HepG2 (cell line): ENCODE measurements around the gene JADE2. TPM values are rescaled to one million over a fixed set of nuclear protein-coding genes. Genes with fewer than 3 reads are reported as not detected.
A peak's percentile ranks its signal among the peaks of the same experiment; 100 is the strongest.

ENCODE experiments used
- BRCA1 ChIP-seq: sonication (generic); formaldehyde crosslinking; IDR thresholded peaks from 2 replicates; pipeline ENCODE4 v1.4.0; 2020; ENCODE audit warnings: missing genetic modification reagents
- ELF4 ChIP-seq: sonication (generic); formaldehyde crosslinking; IDR thresholded peaks from 2 replicates; pipeline ENCODE4 v1.5.0; 2020; ENCODE audit warnings: missing genetic modification reagents, mild to moderate bottlenecking, moderate library complexity, borderline replicate concordance
- GABPA ChIP-seq, 2 experiments: IDR thresholded peaks; 2 replicates each; pipeline ENCODE4 v1.6.1; 2011 to 2016; ENCODE audit warnings: low read depth in 2 of 2, low read length in 1 of 2, missing biosample characterization in 1 of 2, missing genetic modification characterization in 1 of 2
- HDAC1 ChIP-seq: sonication (generic); formaldehyde crosslinking; IDR thresholded peaks from 2 replicates; pipeline ENCODE4 v1.5.1; 2020; ENCODE audit warnings: mild to moderate bottlenecking, missing genetic modification reagents
- IRX3 ChIP-seq: sonication (generic); formaldehyde crosslinking; IDR thresholded peaks from 2 replicates; pipeline ENCODE4 v1.8.1; 2023; ENCODE audit warnings: mild to moderate bottlenecking, low read depth, missing genetic modification reagents, borderline replicate concordance
- NFKBIZ ChIP-seq: IDR thresholded peaks from 2 replicates; pipeline ENCODE4 v1.6.1; 2018; ENCODE audit warnings: missing genetic modification reagents, missing compliant biosample characterization
- PAXIP1 ChIP-seq: sonication (generic); formaldehyde crosslinking; conservative IDR thresholded peaks from 2 replicates; pipeline ENCODE4 v1.4.0; 2020; ENCODE audit warnings: mild to moderate bottlenecking, missing genetic modification reagents, moderate library complexity
- POGZ ChIP-seq: sonication (generic); formaldehyde crosslinking; IDR thresholded peaks from 2 replicates; pipeline ENCODE4 v1.4.0; 2020; ENCODE audit warnings: mild to moderate bottlenecking, missing genetic modification reagents
- RARA ChIP-seq: IDR thresholded peaks from 2 replicates; pipeline ENCODE4 v1.6.1; 2016; ENCODE audit warnings: missing genetic modification reagents, missing compliant biosample characterization
- SRY ChIP-seq: sonication (generic); formaldehyde crosslinking; IDR thresholded peaks from 2 replicates; pipeline ENCODE4 v1.8.0; 2022; ENCODE audit warnings: mild to moderate bottlenecking, missing genetic modification reagents
- ZNF225 ChIP-seq: sonication (generic); formaldehyde crosslinking; IDR thresholded peaks from 2 replicates; pipeline ENCODE4 v1.4.0; 2020; ENCODE audit warnings: mild to moderate bottlenecking, missing genetic modification reagents
- ZNF33A ChIP-seq: sonication (generic); formaldehyde crosslinking; IDR thresholded peaks from 2 replicates; pipeline ENCODE4 v1.5.1; 2020; ENCODE audit warnings: missing genetic modification reagents, mild to moderate bottlenecking, moderate library complexity, borderline replicate concordance
- ZNF432 ChIP-seq: sonication (generic); formaldehyde crosslinking; IDR thresholded peaks from 2 replicates; pipeline ENCODE4 v1.5.0; 2020; ENCODE audit warnings: missing genetic modification reagents, mild to moderate bottlenecking, borderline replicate concordance
- ZNF530 ChIP-seq: sonication (generic); formaldehyde crosslinking; IDR thresholded peaks from 2 replicates; pipeline ENCODE4 v1.5.0; 2020; ENCODE audit warnings: low read depth, mild to moderate bottlenecking, missing genetic modification reagents
- ZNF576 ChIP-seq: sonication (generic); formaldehyde crosslinking; IDR thresholded peaks from 2 replicates; pipeline ENCODE4 v1.4.0; 2020; ENCODE audit warnings: mild to moderate bottlenecking, missing genetic modification reagents
- ZNF616 ChIP-seq: sonication (generic); formaldehyde crosslinking; IDR thresholded peaks from 2 replicates; pipeline ENCODE4 v1.5.0; 2020; ENCODE audit warnings: low read depth, mild to moderate bottlenecking, missing genetic modification reagents
- ZNF674 ChIP-seq: sonication (generic); formaldehyde crosslinking; IDR thresholded peaks from 2 replicates; pipeline ENCODE4 v1.5.0; 2020; ENCODE audit warnings: low read depth, mild to moderate bottlenecking, missing genetic modification reagents
- ZNF691 ChIP-seq: sonication (generic); formaldehyde crosslinking; IDR thresholded peaks from 2 replicates; pipeline ENCODE4 v1.4.0; 2020; ENCODE audit warnings: missing genetic modification reagents, low read depth, mild to moderate bottlenecking, borderline replicate concordance
- polyA plus RNA-seq, 8 experiments: library from polyadenylated mRNA; depleted of rRNA in 3 of 8; stranded (reverse) in 7 of 8; unstranded in 1 of 8; fragments of >200 nt; fragmentation: Illumina TruSeq in 4 of 8; extraction: Trizol in 4 of 8; gene quantifications; 2 replicates each; pipeline versions ENCODE4 v1.2.1 to v1.2.3, GENCODE V29; 2011 to 2016; ENCODE audit warnings: low read depth in 4 of 8, missing spikeins in 1 of 8, mixed read lengths in 1 of 8; ENCODE audit not compliant: insufficient read depth in 1 of 8
- total RNA-seq, 5 experiments: library from RNA; depleted of rRNA; stranded (reverse); fragments of >200 nt; fragmentation: Illumina TruSeq; extraction: Trizol; gene quantifications; 2 replicates each; pipeline ENCODE4 v1.2.3, GENCODE V29; 2016; ENCODE audit warnings: low read depth in 1 of 5
- TF ChIP-seq, protein P1 (sequence below): sonication (generic); formaldehyde crosslinking; IDR thresholded peaks from 2 replicates; pipeline ENCODE4 v1.4.0; 2020; ENCODE audit warnings: missing genetic modification reagents, borderline replicate concordance
- TF ChIP-seq, protein P2 (sequence below): IDR thresholded peaks from 2 replicates; pipeline ENCODE4 v1.6.1; 2016; ENCODE audit warnings: mild to moderate bottlenecking

Gene JADE2
- total and polyA plus RNA-seq, 2 of the 13 experiments (the other 11 are each of a cell fraction or from before 2014, with no cell fraction given) = 7.5 to 15.1 TPM

- no peak for TF ChIP-seq GABPA (IDR thresholded peaks at IDR 0.05; ENCODE audit: low read depth, low read length)
- TF ChIP-seq GABPA (CRISPR knock-in tag; IDR thresholded peaks at IDR 0.05; ENCODE audit: low read depth) = peak; percentile 59
- no peak for TF ChIP-seq ZNF691 (CRISPR knock-in tag)
- TF ChIP-seq PAXIP1 (CRISPR knock-in tag) = 0 out of 2 replicates have a peak, but pooled peaks have one; percentile 10
- no peak for TF ChIP-seq ZNF33A (CRISPR knock-in tag)
- TF ChIP-seq, protein P1, sequence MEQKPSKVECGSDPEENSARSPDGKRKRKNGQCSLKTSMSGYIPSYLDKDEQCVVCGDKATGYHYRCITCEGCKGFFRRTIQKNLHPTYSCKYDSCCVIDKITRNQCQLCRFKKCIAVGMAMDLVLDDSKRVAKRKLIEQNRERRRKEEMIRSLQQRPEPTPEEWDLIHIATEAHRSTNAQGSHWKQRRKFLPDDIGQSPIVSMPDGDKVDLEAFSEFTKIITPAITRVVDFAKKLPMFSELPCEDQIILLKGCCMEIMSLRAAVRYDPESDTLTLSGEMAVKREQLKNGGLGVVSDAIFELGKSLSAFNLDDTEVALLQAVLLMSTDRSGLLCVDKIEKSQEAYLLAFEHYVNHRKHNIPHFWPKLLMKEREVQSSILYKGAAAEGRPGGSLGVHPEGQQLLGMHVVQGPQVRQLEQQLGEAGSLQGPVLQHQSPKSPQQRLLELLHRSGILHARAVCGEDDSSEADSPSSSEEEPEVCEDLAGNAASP = 0 out of 2 replicates have a peak, but pooled peaks have one; percentile 7
- TF ChIP-seq SRY (CRISPR knock-in tag) = no peak; the same call in 1 of the 2 replicates
- peak; percentile 11; the same call in 1 of the 2 replicates for TF ChIP-seq RARA
- TF ChIP-seq POGZ (CRISPR knock-in tag) = 0 out of 2 replicates have a peak, but pooled peaks have one; percentile 41
- no peak for TF ChIP-seq ZNF674
- TF ChIP-seq NFKBIZ (CRISPR knock-in tag) = 0 out of 2 replicates have a peak, but pooled peaks have one; percentile 23
- no peak for TF ChIP-seq BRCA1 (CRISPR knock-in tag)
- TF ChIP-seq ZNF530 (CRISPR knock-in tag) = no peak
- TF ChIP-seq ZNF225 (CRISPR knock-in tag) = peak; percentile 58; the same call in 1 of the 2 replicates
- no peak for TF ChIP-seq ZNF432 (CRISPR knock-in tag)
- no peak for TF ChIP-seq ELF4
- TF ChIP-seq HDAC1 = 0 out of 2 replicates have a peak, but pooled peaks have one; percentile 42
- TF ChIP-seq IRX3 (CRISPR knock-in tag) = no peak
- TF ChIP-seq ZNF576 = no peak
- TF ChIP-seq, protein P2, sequence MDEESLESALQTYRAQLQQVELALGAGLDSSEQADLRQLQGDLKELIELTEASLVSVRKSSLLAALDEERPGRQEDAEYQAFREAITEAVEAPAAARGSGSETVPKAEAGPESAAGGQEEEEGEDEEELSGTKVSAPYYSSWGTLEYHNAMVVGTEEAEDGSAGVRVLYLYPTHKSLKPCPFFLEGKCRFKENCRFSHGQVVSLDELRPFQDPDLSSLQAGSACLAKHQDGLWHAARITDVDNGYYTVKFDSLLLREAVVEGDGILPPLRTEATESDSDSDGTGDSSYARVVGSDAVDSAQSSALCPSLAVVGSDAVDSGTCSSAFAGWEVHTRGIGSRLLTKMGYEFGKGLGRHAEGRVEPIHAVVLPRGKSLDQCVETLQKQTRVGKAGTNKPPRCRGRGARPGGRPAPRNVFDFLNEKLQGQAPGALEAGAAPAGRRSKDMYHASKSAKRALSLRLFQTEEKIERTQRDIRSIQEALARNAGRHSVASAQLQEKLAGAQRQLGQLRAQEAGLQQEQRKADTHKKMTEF (CRISPR knock-in tag) = peak; percentile 59; the same call in 1 of the 2 replicates
- TF ChIP-seq ZNF616 = no peak
Measured at GRCh38 chr5:134524272-134524825, 1.1 kb upstream of the JADE2 start (continued).
